MM.1S (cell line): ENCODE data around the gene DNLZ.
A peak's percentile ranks its signal among the peaks of the same experiment; 100 is the strongest.

ENCODE experiments used
- DNase-seq: peaks from one replicate; pipeline ENCODE4 v3.0.0-alpha.2; 2015
- H2AFZ ChIP-seq: fragments of 300-600 bp; sonication (generic); 2 replicates; pipeline ENCODE4 v1.6.0; 2016; ENCODE audit warnings: antibody characterized with exemption, low read length
- H3F3A ChIP-seq: fragments of 300-600 bp; sonication (generic); 2 replicates; pipeline ENCODE4 v1.6.1; 2016; ENCODE audit warnings: mild to moderate bottlenecking, antibody characterized with exemption, low read length, moderate library complexity, mixed read lengths; ENCODE audit not compliant: insufficient read depth
- H3K27ac ChIP-seq: fragments of 300-600 bp; sonication (generic); 2 replicates; pipeline ENCODE4 v1.5.1; 2016; ENCODE audit warnings: mild to moderate bottlenecking, low read length
- H3K27me3 ChIP-seq: fragments of 300-600 bp; sonication (generic); replicated peaks from 2 replicates; pipeline ENCODE4 v1.6.0; 2016; ENCODE audit warnings: low read length; ENCODE audit not compliant: insufficient read depth
- H3K36me3 ChIP-seq: fragments of 300-600 bp; sonication (generic); replicated peaks from 2 replicates; pipeline ENCODE4 v1.6.1; 2016; ENCODE audit warnings: mild to moderate bottlenecking, low read length, mixed read lengths; ENCODE audit not compliant: insufficient read depth
- H3K4me1 ChIP-seq: fragments of 300-600 bp; sonication (generic); 2 replicates; pipeline ENCODE4 v1.6.1; 2016; ENCODE audit warnings: low read length, mixed read lengths
- H3K4me2 ChIP-seq: fragments of 300-600 bp; sonication (generic); 2 replicates; pipeline ENCODE4 v1.6.0; 2016; ENCODE audit warnings: low read depth, low read length
- H3K4me3 ChIP-seq: fragments of 300-600 bp; sonication (generic); 2 replicates; pipeline ENCODE4 v1.5.1; 2016; ENCODE audit warnings: low read length, mixed read lengths
- H3K79me2 ChIP-seq: fragments of 300-600 bp; sonication (generic); 2 replicates; pipeline ENCODE4 v1.6.1; 2016; ENCODE audit warnings: mixed run types, low read length, mixed read lengths
- H3K9ac ChIP-seq: fragments of 300-600 bp; sonication (generic); 2 replicates; pipeline ENCODE4 v1.6.1; 2016; ENCODE audit warnings: low read length, mixed read lengths
- H3K9me2 ChIP-seq: fragments of 300-600 bp; sonication (generic); replicated peaks from 2 replicates; pipeline ENCODE4 v1.6.1; 2016; ENCODE audit warnings: mild to moderate bottlenecking, low read length, mixed read lengths; ENCODE audit not compliant: insufficient read depth
- H3K9me3 ChIP-seq: fragments of 300-600 bp; sonication (generic); replicated peaks from 2 replicates; pipeline ENCODE4 v1.6.1; 2016; ENCODE audit warnings: mild to moderate bottlenecking, low read length, mixed read lengths; ENCODE audit not compliant: insufficient read depth
- H4K20me1 ChIP-seq: fragments of 300-600 bp; sonication (generic); 2 replicates; pipeline ENCODE4 v1.6.1; 2016; ENCODE audit warnings: mild to moderate bottlenecking, low read length, moderate library complexity, mixed read lengths; ENCODE audit not compliant: insufficient read depth
- CTCF ChIP-seq: fragments of 300-600 bp; sonication (generic); IDR thresholded peaks from 2 replicates; pipeline ENCODE4 v1.5.1; 2016; ENCODE audit warnings: antibody characterized with exemption, low read length, mixed read lengths
- EZH2 ChIP-seq: fragments of 300-600 bp; sonication (generic); optimal IDR thresholded peaks from 2 replicates; pipeline ENCODE3; 2017; ENCODE audit warnings: low read depth, mild to moderate bottlenecking, antibody characterized with exemption, low read length, mixed read lengths
- EZH2phosphoT487 ChIP-seq: fragments of 300-600 bp; sonication (generic); IDR thresholded peaks from 2 replicates; pipeline ENCODE4 v1.6.1; 2018; ENCODE audit warnings: antibody characterized with exemption, low read length

DNLZ gene

GRCh38 chr9:136363106-136363948, at the start of gene DNLZ:
Gene DNLZ (minus strand): TSS chr9:136363744. CDS start chr9:136363714, 30 bp downstream.
- H3K4me1 ChIP-seq = peaks cover 5% of the 10 kb centered on the region
- H3K27ac ChIP-seq = peak within 1 kb of the TSS; percentile 24; the same call in 1 of the 2 replicates
- H3K36me3 ChIP-seq = no peaks in the 10 kb centered on the region
- H3F3A ChIP-seq = no peaks in the 10 kb centered on the region
- H2AFZ ChIP-seq = 0 out of 2 replicates have a peak within 1 kb of the TSS, but pooled peaks have one; percentile 52
- TF ChIP-seq CTCF (peak; percentile 89), EZH2phosphoT487 (no peak)
- no peaks in the 10 kb centered on the region for H3K9me2 ChIP-seq
- peak within 1 kb of the TSS; percentile 67 for H3K4me3 ChIP-seq
- H4K20me1 ChIP-seq = no peaks in the 10 kb centered on the region; the same call in 1 of the 2 replicates
- H3K27me3 ChIP-seq = peaks cover 10% of the 10 kb centered on the region
- H3K9ac ChIP-seq = peak within 1 kb of the TSS; percentile 74
- no peaks in the 10 kb centered on the region for H3K9me3 ChIP-seq
- peak within 1 kb of the TSS; percentile 45 for H3K4me2 ChIP-seq
- DNase-seq = peak; percentile 89
- H3K79me2 ChIP-seq = peaks cover 11% of the 10 kb centered on the region; the same call in 1 of the 2 replicates

- TF ChIP-seq EZH2 (no peak), CTCF (no peak), EZH2phosphoT487 (no peak)
- 0 out of 2 replicates have a peak, but pooled peaks cover 8% of the 10 kb centered on the region for H3K36me3 ChIP-seq
- no peaks in the 10 kb centered on the region for H3F3A ChIP-seq
- H3K4me2 ChIP-seq = no peak overlapping the region
- H3K4me1 ChIP-seq = peaks cover 14% of the 10 kb centered on the region
- H3K27me3 ChIP-seq = no peaks in the 10 kb centered on the region
- no peak overlapping the region for H3K27ac ChIP-seq
- DNase-seq = no peak
- H3K79me2 ChIP-seq = peaks cover 58% of the 10 kb centered on the region
- H2AFZ ChIP-seq = no peak overlapping the region
- H3K4me3 ChIP-seq = no peak overlapping the region
- H3K9ac ChIP-seq = no peak overlapping the region
- H3K9me3 ChIP-seq = no peaks in the 10 kb centered on the region
- no peaks in the 10 kb centered on the region for H4K20me1 ChIP-seq
- no peaks in the 10 kb centered on the region for H3K9me2 ChIP-seq
These were observed 49.4 kb upstream of the DNLZ start for GRCh38 chr9:136412962-136413361.

GRCh38 chr9:136411378-136411777, 47.8 kb upstream of the DNLZ start:
- Histone ChIP-seq H3K9me2 (no peaks in the 10 kb centered on the region), H3K79me2 (peaks cover 62% of the 10 kb centered on the region), H3K4me1 (peaks cover 14% of the 10 kb centered on the region), H3K9me3 (no peaks in the 10 kb centered on the region), H3K4me3 (peak overlapping the region; percentile 86), H4K20me1 (no peaks in the 10 kb centered on the region), H3K27me3 (no peaks in the 10 kb centered on the region), H2AFZ (no peak overlapping the region), H3K36me3 (0 out of 2 replicates have a peak, but pooled peaks cover 8% of the 10 kb centered on the region), H3F3A (no peaks in the 10 kb centered on the region), H3K9ac (peak overlapping the region; percentile 87; the same call in 1 of the 2 replicates), H3K27ac (no peak overlapping the region), H3K4me2 (peak overlapping the region; percentile 96)
- TF ChIP-seq EZH2phosphoT487 (no peak), CTCF (no peak), EZH2 (no peak)
- DNase-seq = no peak
